GM23338 (cell line): ENCODE results near the gene CNP. TPM values are rescaled to one million over a fixed set of nuclear protein-coding genes. Genes with fewer than 3 reads are reported as not detected.

Experiments
- ATAC-seq: fragments of 200-7000 bp; cut with Tn5 transposase; 3 replicates; pipeline ENCODE4 v1.9.1; 2020
- DNase-seq: peaks from one replicate; pipeline ENCODE4 v3.0.0-alpha.2; 2015; ENCODE audit warnings: low spot score
- H2AFZ ChIP-seq: fragments of 200-600 bp; sonication (generic); 2 replicates; pipeline ENCODE4 v1.8.0; 2016; ENCODE audit warnings: antibody characterized with exemption, mild to moderate bottlenecking, moderate library complexity
- H3F3A ChIP-seq: fragments of 200-600 bp; sonication (generic); replicated peaks from 2 replicates; pipeline ENCODE4 v1.8.0; 2017; ENCODE audit warnings: antibody characterized with exemption, mixed run types, low read depth
- H3K27ac ChIP-seq: fragments of 200-600 bp; sonication (generic); 2 replicates; pipeline ENCODE4 v1.6.1; 2016; ENCODE audit warnings: low read depth
- H3K27me3 ChIP-seq: fragments of 200-600 bp; sonication (generic); 2 replicates; pipeline ENCODE4 v1.8.0; 2016; ENCODE audit warnings: mild to moderate bottlenecking, mixed run types, moderate library complexity; ENCODE audit not compliant: insufficient read depth
- H3K36me3 ChIP-seq: fragments of 200-600 bp; sonication (generic); 2 replicates; pipeline ENCODE4 v1.8.0; 2016; ENCODE audit warnings: mild to moderate bottlenecking; ENCODE audit not compliant: insufficient read depth
- H3K4me1 ChIP-seq: fragments of 200-600 bp; sonication (generic); 2 replicates; pipeline ENCODE4 v1.8.0; 2016; ENCODE audit warnings: mild to moderate bottlenecking, moderate library complexity; ENCODE audit not compliant: insufficient read depth
- H3K4me2 ChIP-seq: fragments of 200-600 bp; sonication (generic); 2 replicates; pipeline ENCODE4 v1.7.1; 2017; ENCODE audit warnings: mixed run types
- H3K4me3 ChIP-seq: fragments of 200-600 bp; sonication (generic); 2 replicates; pipeline ENCODE4 v1.6.1; 2016; ENCODE audit warnings: mixed run types
- H3K79me2 ChIP-seq: fragments of 200-600 bp; sonication (generic); replicated peaks from 2 replicates; pipeline ENCODE4 v1.8.0; 2017; ENCODE audit warnings: mild to moderate bottlenecking; ENCODE audit not compliant: insufficient read depth
- H3K9me2 ChIP-seq: fragments of 200-600 bp; sonication (generic); 2 replicates; pipeline ENCODE4 v1.8.0; 2017; ENCODE audit not compliant: insufficient read depth
- H4K20me1 ChIP-seq: fragments of 200-600 bp; sonication (generic); replicated peaks from 2 replicates; pipeline ENCODE4 v1.8.0; 2017; ENCODE audit warnings: mild to moderate bottlenecking; ENCODE audit not compliant: insufficient read depth
- H3K27ac Mint-ChIP-seq: 2 replicates; pipeline ENCODE4 v1.8.0; 2020; ENCODE audit warnings: inconsistent platforms, mild to moderate bottlenecking, moderate library complexity, mixed read lengths
- H3K27me3 Mint-ChIP-seq: 3 replicates; pipeline ENCODE4 v1.8.0; 2022; ENCODE audit warnings: low read depth, mild to moderate bottlenecking, moderate library complexity, mixed read lengths, inconsistent platforms; ENCODE audit not compliant: insufficient read depth, poor library complexity
- H3K36me3 Mint-ChIP-seq: 3 replicates; pipeline ENCODE4 v1.8.0; 2021; ENCODE audit warnings: low read depth, mild to moderate bottlenecking, inconsistent platforms, moderate library complexity, mixed read lengths
- H3K4me1 Mint-ChIP-seq: 3 replicates; pipeline ENCODE4 v1.8.0; 2020; ENCODE audit warnings: mild to moderate bottlenecking, inconsistent platforms, mixed read lengths
- H3K4me3 Mint-ChIP-seq: 3 replicates; pipeline ENCODE4 v1.8.0; 2021; ENCODE audit warnings: moderate library complexity, mild to moderate bottlenecking, inconsistent platforms, mixed read lengths
- H3K9me3 Mint-ChIP-seq: 3 replicates; pipeline ENCODE4 v1.8.0; 2020; ENCODE audit warnings: moderate library complexity, mild to moderate bottlenecking, inconsistent platforms, mixed read lengths
- CREB1 ChIP-seq: fragments of 250-450 bp; sonication (Bioruptor Pico); IDR thresholded peaks from 2 replicates; pipeline ENCODE4 v1.5.0; 2020; ENCODE audit warnings: low read depth, mild to moderate bottlenecking, moderate library complexity
- JUNB ChIP-seq: IDR thresholded peaks from one replicate; pipeline ENCODE4 v1.6.1; 2016; ENCODE audit warnings: antibody characterized with exemption; ENCODE audit not compliant: unreplicated experiment
- NANOG ChIP-seq: IDR thresholded peaks from 2 replicates; pipeline ENCODE4 v1.6.1; 2016; ENCODE audit warnings: antibody characterized with exemption, borderline replicate concordance
- POLR2AphosphoS5 ChIP-seq: IDR thresholded peaks from 2 replicates; pipeline ENCODE4 v1.6.1; 2016; ENCODE audit warnings: antibody characterized with exemption, low read depth
- ZNF331 ChIP-seq: fragments of 250-450 bp; sonication (Bioruptor Pico); IDR thresholded peaks from 2 replicates; pipeline ENCODE4 v1.5.0; 2020; ENCODE audit warnings: low read depth, mild to moderate bottlenecking, moderate library complexity
- polyA plus RNA-seq: library from polyadenylated mRNA; unstranded; fragments of >200 nt; fragmentation: Nextera tagmentation; extraction: Ambion mirVana; gene quantifications from 2 replicates; pipeline ENCODE4 v1.2.1, GENCODE V29; 2016
- total RNA-seq: library from RNA; depleted of rRNA; stranded (reverse); fragments of >200 nt; shearing (Covaris generic); gene quantifications from 2 replicates; pipeline ENCODE4 v1.2.3, GENCODE V29; 2014
- TF ChIP-seq, protein P1 (sequence below): IDR thresholded peaks from one replicate; pipeline ENCODE4 v1.6.1; 2018; ENCODE audit warnings: antibody characterized with exemption; ENCODE audit not compliant: unreplicated experiment
- TF ChIP-seq, protein P2 (sequence below), 2 experiments: fragments of 200-600 bp in 1 of 2; sonication (generic) in 1 of 2; conservative IDR thresholded peaks; 2 replicates each; pipeline versions ENCODE4 v1.5.1 to v1.6.1; 2016 to 2017; ENCODE audit warnings: antibody characterized with exemption in 2 of 2, low read depth in 2 of 2, mild to moderate bottlenecking in 2 of 2, moderate library complexity in 1 of 2
- TF ChIP-seq, protein P3 (sequence below): fragments of 250-450 bp; sonication (Bioruptor Pico); IDR thresholded peaks from 2 replicates; pipeline ENCODE4 v1.5.0; 2020; ENCODE audit warnings: mild to moderate bottlenecking, moderate library complexity

CNP gene
- total and polyA plus RNA-seq, 2 experiments from 2014 or later: 30.8 to 47.8 TPM

DNA sequence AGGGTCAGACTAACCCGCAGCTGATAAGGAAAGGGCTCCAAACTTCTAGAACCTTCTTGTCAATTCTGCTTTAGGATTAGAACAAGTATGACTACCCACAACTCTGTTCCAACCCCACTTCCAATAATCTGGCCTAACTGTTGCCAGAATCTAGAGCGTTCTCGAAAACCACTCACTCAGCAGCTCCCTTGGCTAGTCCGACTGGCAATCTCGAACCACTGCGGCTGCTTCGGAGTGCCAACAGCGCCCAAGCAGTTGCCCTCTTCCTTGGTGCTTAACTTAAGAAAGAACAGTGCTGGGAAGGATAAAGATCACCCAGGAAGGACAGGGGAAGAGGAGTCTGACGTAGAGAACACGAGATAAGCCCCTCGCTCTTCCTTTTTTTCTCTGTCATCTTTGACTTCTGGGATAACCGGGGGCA lies 49.8 kb downstream of the CNP start (continued):
- TF ChIP-seq, protein P1, sequence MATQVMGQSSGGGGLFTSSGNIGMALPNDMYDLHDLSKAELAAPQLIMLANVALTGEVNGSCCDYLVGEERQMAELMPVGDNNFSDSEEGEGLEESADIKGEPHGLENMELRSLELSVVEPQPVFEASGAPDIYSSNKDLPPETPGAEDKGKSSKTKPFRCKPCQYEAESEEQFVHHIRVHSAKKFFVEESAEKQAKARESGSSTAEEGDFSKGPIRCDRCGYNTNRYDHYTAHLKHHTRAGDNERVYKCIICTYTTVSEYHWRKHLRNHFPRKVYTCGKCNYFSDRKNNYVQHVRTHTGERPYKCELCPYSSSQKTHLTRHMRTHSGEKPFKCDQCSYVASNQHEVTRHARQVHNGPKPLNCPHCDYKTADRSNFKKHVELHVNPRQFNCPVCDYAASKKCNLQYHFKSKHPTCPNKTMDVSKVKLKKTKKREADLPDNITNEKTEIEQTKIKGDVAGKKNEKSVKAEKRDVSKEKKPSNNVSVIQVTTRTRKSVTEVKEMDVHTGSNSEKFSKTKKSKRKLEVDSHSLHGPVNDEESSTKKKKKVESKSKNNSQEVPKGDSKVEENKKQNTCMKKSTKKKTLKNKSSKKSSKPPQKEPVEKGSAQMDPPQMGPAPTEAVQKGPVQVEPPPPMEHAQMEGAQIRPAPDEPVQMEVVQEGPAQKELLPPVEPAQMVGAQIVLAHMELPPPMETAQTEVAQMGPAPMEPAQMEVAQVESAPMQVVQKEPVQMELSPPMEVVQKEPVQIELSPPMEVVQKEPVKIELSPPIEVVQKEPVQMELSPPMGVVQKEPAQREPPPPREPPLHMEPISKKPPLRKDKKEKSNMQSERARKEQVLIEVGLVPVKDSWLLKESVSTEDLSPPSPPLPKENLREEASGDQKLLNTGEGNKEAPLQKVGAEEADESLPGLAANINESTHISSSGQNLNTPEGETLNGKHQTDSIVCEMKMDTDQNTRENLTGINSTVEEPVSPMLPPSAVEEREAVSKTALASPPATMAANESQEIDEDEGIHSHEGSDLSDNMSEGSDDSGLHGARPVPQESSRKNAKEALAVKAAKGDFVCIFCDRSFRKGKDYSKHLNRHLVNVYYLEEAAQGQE: no peak
- TF ChIP-seq, protein P2, sequence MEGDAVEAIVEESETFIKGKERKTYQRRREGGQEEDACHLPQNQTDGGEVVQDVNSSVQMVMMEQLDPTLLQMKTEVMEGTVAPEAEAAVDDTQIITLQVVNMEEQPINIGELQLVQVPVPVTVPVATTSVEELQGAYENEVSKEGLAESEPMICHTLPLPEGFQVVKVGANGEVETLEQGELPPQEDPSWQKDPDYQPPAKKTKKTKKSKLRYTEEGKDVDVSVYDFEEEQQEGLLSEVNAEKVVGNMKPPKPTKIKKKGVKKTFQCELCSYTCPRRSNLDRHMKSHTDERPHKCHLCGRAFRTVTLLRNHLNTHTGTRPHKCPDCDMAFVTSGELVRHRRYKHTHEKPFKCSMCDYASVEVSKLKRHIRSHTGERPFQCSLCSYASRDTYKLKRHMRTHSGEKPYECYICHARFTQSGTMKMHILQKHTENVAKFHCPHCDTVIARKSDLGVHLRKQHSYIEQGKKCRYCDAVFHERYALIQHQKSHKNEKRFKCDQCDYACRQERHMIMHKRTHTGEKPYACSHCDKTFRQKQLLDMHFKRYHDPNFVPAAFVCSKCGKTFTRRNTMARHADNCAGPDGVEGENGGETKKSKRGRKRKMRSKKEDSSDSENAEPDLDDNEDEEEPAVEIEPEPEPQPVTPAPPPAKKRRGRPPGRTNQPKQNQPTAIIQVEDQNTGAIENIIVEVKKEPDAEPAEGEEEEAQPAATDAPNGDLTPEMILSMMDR (conservative IDR thresholded peaks at IDR 0.05; ENCODE audit: low read depth in 2 of 2): no peak
- no peak for TF ChIP-seq JUNB
- no peak for TF ChIP-seq CREB1 (CRISPR knock-in tag)
- TF ChIP-seq NANOG: no peak
- TF ChIP-seq ZNF331 (CRISPR knock-in tag): no peak

DNA sequence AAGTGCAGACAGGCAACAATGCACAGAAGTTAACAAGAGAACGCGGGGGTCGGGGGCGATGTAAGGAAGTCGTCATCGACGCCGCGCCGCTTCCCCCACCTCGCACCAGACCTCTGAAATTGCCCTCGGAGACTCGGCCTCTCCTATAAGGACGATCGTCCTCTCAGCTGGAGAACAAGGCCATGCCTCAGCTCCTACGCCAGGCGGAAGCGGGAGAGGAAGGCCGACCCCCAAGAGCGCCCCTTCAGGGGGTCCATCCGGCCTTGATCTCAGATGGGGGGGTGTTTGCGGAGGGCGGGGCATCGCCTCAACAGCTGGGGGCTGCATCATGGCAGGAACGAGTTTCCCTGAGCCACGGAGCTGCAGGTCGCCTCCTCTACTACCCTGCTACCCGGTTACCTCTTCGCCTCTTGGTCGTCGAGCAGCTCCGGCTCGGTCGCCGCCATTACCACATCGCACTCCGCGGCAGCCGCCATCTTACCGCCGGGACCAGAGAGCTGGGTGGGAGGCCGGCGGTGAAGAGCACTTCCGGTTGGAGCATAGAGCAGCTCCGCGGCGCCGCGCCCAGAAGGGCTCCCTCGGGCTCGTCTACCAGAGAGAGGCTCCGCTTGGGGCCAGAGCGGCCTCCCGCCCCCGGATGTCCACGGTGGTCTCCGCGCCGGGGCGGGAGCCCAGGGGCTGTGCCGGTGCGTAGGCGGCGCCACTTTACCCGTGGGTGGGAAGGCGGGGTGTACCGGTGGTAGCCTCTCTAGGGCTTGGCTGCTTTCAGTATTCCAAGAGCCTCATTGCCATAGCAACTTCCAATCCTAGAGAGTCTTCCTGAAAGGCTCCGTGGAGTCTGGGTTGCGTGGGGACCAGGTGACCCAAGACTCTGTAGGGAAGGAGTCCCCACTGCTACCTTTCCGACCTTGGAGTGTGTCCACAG lies 50.6 kb downstream of the CNP start, which contains the start of gene DNAJC7:
Gene DNAJC7 (minus strand): TSS at position 499 of the 925 bp plus-strand sequence. CDS start 23 bp downstream, at position 476.
- Histone ChIP-seq H3F3A (peaks cover 31% of the 10 kb centered on the region), H4K20me1 (peaks cover 9% of the 10 kb centered on the region; the same call in 1 of the 2 replicates), H3K79me2 (peaks cover 61% of the 10 kb centered on the region), H3K9me2 (peaks cover 9% of the 10 kb centered on the region), H3K27ac (peak within 1 kb of the TSS; percentile 98), H3K27me3 (no peaks in the 10 kb centered on the region), H3K4me1 (peaks cover 30% of the 10 kb centered on the region), H3K4me3 (peak within 1 kb of the TSS; percentile 93), H2AFZ (peak within 1 kb of the TSS; percentile 87), H3K36me3 (peaks cover 1% of the 10 kb centered on the region), H3K4me2 (peak within 1 kb of the TSS; percentile 83)
- Mint-ChIP-seq H3K27me3 (peaks cover 11% of the 10 kb centered on the region), H3K4me3 (peak within 1 kb of the TSS; percentile 99), H3K27ac (peak within 1 kb of the TSS; percentile 99), H3K9me3 (peaks cover 2% of the 10 kb centered on the region; the same call in 1 of the 3 replicates), H3K4me1 (peaks cover 44% of the 10 kb centered on the region), H3K36me3 (peaks cover 34% of the 10 kb centered on the region)
- DNase-seq (peak; percentile 97), ATAC-seq (peak; percentile 86)
- peak; percentile 83 for TF ChIP-seq POLR2AphosphoS5
- TF ChIP-seq, protein P2 (conservative IDR thresholded peaks at IDR 0.05; ENCODE audit: low read depth in 2 of 2): peak in 1 of 2 experiments; percentile 28; a peak in 2 of 4 replicates
- TF ChIP-seq, protein P3, sequence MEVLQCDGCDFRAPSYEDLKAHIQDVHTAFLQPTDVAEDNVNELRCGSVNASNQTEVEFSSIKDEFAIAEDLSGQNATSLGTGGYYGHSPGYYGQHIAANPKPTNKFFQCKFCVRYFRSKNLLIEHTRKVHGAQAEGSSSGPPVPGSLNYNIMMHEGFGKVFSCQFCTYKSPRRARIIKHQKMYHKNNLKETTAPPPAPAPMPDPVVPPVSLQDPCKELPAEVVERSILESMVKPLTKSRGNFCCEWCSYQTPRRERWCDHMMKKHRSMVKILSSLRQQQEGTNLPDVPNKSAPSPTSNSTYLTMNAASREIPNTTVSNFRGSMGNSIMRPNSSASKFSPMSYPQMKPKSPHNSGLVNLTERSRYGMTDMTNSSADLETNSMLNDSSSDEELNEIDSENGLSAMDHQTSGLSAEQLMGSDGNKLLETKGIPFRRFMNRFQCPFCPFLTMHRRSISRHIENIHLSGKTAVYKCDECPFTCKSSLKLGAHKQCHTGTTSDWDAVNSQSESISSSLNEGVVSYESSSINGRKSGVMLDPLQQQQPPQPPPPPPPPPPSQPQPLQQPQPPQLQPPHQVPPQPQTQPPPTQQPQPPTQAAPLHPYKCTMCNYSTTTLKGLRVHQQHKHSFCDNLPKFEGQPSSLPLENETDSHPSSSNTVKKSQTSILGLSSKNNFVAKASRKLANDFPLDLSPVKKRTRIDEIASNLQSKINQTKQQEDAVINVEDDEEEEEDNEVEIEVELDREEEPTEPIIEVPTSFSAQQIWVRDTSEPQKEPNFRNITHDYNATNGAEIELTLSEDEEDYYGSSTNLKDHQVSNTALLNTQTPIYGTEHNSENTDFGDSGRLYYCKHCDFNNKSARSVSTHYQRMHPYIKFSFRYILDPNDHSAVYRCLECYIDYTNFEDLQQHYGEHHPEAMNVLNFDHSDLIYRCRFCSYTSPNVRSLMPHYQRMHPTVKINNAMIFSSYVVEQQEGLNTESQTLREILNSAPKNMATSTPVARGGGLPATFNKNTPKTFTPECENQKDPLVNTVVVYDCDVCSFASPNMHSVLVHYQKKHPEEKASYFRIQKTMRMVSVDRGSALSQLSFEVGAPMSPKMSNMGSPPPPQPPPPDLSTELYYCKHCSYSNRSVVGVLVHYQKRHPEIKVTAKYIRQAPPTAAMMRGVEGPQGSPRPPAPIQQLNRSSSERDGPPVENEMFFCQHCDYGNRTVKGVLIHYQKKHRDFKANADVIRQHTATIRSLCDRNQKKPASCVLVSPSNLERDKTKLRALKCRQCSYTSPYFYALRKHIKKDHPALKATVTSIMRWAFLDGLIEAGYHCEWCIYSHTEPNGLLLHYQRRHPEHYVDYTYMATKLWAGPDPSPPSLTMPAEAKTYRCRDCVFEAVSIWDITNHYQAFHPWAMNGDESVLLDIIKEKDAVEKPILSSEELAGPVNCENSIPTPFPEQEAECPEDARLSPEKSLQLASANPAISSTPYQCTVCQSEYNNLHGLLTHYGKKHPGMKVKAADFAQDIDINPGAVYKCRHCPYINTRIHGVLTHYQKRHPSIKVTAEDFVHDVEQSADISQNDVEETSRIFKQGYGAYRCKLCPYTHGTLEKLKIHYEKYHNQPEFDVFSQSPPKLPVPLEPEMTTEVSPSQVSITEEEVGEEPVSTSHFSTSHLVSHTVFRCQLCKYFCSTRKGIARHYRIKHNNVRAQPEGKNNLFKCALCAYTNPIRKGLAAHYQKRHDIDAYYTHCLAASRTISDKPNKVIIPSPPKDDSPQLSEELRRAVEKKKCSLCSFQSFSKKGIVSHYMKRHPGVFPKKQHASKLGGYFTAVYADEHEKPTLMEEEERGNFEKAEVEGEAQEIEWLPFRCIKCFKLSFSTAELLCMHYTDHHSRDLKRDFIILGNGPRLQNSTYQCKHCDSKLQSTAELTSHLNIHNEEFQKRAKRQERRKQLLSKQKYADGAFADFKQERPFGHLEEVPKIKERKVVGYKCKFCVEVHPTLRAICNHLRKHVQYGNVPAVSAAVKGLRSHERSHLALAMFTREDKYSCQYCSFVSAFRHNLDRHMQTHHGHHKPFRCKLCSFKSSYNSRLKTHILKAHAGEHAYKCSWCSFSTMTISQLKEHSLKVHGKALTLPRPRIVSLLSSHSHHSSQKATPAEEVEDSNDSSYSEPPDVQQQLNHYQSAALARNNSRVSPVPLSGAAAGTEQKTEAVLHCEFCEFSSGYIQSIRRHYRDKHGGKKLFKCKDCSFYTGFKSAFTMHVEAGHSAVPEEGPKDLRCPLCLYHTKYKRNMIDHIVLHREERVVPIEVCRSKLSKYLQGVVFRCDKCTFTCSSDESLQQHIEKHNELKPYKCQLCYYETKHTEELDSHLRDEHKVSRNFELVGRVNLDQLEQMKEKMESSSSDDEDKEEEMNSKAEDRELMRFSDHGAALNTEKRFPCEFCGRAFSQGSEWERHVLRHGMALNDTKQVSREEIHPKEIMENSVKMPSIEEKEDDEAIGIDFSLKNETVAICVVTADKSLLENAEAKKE: no peak
- TF ChIP-seq CREB1 (CRISPR knock-in tag): peak; percentile 60
